Measurements from ENCODE around the gene LMO1.
A peak's percentile ranks its signal among the peaks of the same experiment; 100 is the strongest.

Gene LMO1

DNA sequence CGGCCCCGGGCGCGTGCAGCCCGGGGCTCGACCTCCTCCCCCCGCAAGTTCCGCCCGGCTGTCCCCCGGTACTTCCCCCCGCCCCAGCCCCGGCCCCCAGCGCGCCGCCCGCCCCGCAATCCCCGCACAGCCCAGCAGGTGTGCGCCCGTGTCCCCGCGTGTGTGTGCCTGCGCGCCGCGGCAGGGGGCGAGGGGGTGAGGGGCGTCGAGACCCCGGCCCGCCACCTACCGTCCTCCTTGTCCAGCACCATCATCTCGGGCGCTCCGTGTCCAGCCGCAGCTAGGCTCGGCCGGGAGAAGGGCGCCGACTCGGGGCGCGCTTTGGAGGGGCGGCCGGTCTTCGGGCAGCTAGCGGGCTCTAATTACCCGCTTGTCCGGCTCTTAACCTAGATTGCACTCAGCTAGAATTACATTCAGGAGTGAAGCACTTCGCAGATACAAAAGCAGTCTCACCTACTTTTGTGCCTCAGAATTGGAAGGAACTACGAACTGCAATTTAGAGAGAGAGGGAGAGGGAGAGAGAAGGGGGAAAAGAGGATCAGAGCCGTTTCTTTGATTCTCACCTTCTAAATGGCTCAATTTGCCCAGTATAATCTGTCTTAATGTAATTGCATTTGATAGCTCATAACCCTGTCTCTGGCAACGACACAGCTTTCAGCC lies 439 bp downstream of the LMO1 start:
- DNase-seq, result peak; percentile 54 to 62

- DNase-seq, result peak; percentile 26 to 87
Measured at GRCh38 chr11:8262552-8263108, 1.0 kb downstream of the LMO1 start.

DNA sequence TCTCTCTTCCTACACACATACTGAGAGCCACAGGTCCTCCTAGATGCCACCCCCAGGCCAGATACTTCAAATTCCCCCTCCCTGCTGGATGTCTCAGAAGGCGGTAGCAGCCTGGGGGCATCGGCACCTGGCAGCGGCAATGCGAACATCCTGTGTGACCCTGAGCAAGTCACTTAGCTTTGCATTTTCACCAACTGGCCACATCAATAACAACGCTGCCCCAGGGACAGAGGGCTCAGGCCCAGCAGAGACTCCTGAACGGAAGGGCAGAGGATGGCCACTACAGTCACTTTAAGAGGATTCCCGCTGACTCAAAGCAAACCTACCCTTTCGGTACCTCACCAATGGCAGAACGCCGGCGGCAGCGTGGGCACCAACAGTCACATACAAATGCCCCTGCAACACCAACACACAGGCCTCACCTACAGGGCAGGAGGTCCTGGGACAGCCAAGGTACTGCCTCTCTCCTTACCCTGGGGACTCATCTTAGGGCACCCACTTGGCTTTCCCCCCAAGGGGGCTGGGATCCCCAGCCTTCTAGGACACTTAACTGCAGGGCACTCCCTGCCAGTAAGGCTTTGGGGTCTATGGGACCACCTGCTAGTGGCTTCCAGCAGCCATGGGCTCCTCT lies 1.6 kb downstream of the LMO1 start:
- no peak for DNase-seq

DNA sequence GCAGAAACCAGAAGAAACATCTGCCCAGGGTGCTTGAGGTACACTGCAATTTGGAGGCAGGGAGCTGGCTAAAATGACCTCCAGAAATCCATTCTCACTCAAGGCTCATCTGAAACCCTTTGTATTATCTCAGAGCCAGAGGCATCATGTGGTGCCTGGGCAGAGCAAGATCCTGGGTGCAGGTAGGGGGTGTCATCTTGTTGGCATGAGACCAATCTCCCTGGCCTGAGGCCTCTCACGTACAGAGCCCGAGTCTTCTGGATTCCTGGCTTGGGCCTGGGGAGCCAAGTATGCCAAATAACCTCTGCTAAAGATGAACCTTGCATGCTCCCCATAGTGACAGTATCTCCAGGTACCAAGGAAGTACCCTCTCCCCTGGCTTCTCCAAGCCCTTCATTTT lies 2.4 kb downstream of the LMO1 start:
- DNase-seq, result no peak

GRCh38 chr11:8260202-8260966 lies 3.3 kb downstream of the LMO1 start:
- peak in 1 of 2 experiments; percentile 38 for DNase-seq

DNA sequence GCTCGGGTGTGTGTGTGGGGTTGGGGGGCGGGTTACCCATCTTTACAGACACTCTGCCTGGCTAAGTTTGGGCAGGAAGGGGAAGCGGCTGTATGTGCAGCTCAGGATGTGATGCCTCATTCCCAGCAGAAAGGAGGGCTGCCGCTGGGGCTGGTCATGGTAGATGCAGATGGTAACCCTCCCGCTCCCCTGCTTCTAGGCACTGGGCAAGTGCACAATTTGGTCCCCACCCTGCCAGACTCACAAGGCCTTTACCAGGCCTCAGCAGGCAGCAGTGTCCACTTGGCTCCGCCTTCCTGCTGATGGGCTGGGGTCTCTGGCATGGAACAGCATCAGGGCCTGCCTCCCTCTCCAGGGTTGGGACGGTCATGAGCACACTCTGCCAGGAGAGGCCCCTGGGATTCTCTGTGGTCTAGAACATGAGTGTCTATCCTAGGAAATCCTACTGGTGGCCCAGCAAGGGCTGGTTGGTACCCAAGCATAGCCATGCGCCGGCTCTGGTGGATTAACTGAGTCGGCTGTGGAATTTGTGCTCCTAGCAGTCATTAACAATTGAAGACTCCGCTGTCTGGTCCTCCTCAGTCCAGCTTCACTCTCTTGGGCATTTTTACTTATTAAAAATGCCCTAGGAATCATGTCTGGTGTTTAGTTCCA lies 4.2 kb downstream of the LMO1 start:
- no peak for DNase-seq

DNA sequence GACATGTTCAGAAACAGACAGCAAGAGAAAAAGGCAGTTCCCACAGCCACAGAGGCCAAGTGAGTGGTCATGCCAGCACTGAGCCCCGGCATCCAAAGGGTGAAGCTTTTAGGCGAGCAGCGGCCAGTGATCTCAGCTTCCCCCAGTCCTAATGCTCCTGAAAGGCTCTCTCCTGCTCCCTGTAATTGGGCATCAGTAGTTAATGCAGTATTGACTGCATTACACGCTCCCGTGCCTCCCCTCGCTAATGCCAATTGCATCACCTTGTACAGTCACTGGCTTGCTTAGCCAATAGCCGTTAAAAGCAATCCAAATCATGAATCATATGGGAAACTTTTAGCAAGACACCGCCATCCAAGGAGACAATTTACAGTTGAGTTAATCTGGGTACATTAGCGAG lies 4.9 kb downstream of the LMO1 start:
- DNase-seq, result no peak

- DNase-seq, result no peak
Measured at GRCh38 chr11:8258289-8258688, 5.4 kb downstream of the LMO1 start.

- DNase-seq, result no peak
Measured at GRCh38 chr11:8257003-8257664, 6.5 kb downstream of the LMO1 start.

DNA sequence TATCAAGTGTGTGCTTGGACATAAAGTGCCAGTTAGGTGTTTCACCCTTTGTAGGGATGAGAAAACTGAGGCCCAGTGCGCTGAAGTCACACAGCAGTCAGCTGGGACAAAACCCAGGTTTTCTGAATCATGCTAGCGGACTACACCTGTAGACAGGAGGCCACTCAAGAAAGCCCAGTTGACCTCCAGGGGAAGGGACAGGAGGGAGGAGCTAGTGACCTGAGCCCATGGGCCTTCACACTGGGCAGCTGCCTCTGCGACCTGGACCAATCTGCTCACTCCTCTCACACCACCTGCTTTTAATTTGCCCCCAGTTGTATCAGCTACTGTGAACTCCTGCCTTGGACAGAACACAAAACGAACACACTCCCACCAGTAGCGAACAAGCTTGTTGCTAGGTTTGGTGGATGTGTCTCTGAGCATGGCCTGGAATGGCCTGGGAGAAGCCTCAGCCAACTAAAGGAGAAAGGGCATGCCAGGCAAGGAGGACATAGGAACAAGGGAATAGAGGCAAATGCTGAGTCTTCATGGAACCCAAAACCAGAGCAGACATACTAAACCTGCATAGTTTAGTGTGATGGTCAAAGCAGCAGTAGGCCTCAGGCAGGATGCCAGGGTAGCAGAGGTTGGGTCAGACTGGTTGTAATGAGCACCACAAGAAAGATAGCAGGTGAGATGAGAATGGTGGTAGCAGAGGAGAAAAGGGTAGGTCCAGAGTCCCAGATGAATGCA lies 7.2 kb downstream of the LMO1 start:
- no peak for DNase-seq

GRCh38 chr11:8253566-8253965 lies 10.1 kb downstream of the LMO1 start:
- no peak for DNase-seq

DNA sequence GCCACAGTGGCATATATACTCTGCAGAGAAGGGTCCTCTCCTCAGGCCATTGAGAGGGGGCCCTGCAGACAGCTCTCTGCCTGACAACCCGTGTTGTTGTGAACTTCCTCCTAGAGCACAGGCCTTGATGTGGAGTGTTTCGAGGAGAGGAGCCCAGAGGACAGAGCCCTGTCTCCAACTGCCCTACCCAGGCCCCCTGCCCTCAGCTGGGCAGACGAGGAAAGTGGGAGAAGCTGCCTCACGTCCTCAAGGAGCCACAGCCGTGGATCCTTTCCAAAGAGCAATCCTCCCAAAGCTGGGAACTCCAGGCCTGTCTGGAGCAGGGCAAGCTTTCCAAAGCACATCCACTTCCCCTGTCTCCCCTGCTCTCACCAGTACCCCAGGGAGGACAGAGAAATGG lies 10.7 kb downstream of the LMO1 start:
- DNase-seq, result no peak

DNA sequence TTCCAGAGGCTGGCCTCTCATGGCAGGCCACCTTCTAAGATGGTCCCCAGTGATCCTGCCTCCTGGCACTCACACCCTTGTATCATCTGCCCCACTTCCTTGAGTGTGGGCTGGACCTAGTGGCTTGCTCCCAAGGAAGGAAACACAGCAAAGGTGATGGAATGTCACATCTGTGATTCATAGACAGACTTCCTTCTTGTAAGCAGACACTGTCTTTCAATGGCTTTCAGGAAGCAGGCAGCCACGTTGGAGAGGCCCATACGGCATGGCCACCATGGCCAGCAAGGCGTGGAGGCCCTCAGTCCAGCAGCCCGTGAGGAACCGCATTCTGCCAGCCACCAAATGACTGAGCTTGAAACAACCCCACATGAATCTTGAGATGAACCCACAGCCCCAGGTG lies 11.3 kb downstream of the LMO1 start:
- DNase-seq, result no peak

DNA sequence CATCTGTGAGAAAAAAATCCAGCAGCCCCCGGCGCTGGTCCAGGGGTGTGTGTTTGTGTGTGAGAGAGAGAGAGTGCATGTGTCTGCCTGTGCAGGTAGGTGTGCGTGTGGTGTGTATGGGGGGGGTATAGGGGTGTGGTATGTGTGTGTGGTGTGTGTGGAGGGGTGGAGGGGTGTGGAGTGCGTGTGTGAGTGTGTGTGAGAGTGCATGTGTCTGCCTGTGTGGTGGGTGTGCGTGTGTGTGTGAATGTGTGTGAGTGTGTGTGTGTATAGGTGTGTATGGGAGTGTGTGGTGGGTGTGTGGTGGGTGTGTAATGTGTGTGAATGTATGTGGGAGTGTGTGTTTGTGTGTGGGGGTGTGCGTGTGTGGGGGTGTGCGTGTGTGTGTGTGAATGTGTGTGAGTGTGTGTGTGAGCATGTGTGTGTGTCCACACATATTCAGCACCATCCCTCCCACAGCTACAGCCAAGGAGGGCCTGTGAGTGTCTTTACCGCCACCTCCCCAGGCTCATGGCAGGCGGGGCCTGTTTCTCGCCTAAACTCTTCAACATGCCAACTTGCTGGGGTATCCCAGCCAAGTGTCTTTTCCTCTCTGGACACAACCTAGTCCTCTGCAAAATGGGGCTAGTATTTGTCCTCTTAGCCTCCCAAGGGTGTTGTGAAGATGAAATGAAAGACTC lies 11.9 kb downstream of the LMO1 start:
- DNase-seq, result no peak

GRCh38 chr11:8250981-8251615 lies 12.6 kb downstream of the LMO1 start:
- peak in 1 of 2 experiments; percentile 48 for DNase-seq

DNA sequence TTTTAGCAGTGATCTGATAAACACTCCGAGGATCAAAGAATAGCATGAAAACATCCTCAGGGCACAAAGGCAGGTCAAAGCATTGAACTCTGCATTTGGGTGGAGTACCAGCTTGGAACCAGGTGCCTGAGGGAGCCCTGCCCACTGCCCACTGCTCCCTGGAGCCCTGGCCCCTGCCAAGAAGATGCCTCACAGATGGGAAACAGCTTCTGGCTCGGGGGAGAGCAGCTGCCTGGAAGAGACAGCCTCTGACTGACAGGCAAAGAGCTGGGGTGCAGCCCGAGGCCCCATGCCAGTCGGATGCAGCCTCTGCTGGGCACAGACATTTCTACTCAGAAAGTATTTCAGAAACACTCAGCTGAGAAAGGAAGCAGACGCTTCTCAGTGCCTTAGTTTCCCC lies 13.2 kb downstream of the LMO1 start:
- DNase-seq, result no peak

DNA sequence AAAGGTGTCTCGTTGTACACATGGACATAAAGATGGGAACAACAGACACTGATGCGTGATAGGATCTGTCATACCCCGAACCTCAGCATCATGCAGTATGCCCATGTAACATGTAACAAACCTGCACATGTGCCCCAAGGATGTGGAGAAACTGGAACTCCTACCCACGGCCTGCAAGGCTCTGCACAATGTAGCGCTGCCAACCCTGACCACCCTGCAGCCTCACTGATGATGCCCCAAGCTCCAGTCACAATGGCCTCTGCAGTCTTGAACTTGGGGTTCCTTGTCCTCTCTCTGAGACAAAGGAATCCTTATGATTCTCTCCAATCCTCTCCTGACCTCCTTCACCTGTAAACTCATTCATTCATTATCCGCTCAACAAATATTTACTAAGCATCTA lies 14.2 kb downstream of the LMO1 start:
- no peak for DNase-seq

GRCh38 chr11:8248786-8249185 lies 14.9 kb downstream of the LMO1 start:
- DNase-seq, result no peak

DNA sequence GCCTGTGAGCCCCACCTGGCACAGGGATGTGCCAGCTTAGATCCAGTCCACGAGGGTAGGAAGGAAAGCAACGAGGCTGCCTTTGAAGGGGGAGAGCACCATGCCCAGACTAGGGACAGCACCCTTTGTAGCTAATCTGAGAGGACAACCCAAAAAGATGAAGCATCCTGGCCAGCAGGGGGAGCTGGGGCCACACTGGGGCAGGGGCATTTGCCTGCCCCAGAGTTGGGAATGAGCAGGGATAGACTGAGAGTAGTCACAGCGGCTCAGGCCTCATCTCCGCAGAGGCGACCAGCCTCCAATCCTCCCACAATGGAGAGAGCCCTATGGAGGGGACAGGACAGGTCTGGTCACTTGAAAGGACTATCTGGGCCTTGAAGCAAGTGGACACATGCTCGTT lies 16.4 kb downstream of the LMO1 start:
- peak in 1 of 2 experiments; percentile 37 for DNase-seq

- DNase-seq, result no peak
Measured at GRCh38 chr11:8243458-8243857, 20.2 kb downstream of the LMO1 start.
